GM12878 (cell line): ENCODE results near the gene KRTAP5-2. TPM values are rescaled to one million over a fixed set of nuclear protein-coding genes. Genes with fewer than 3 reads are reported as not detected.

Source experiments
- CEBPB ChIP-seq, 2 experiments: fragments of 150-350 bp in 1 of 2; IDR thresholded peaks; 2 replicates each; pipeline ENCODE4 v1.6.1; 2012 to 2014; ENCODE audit warnings: low read depth in 2 of 2, low read length in 2 of 2, borderline replicate concordance in 1 of 2, inconsistent platforms in 1 of 2
- MTA3 ChIP-seq: IDR thresholded peaks from 2 replicates; pipeline ENCODE4 v1.6.1; 2012; ENCODE audit warnings: low read length, inconsistent platforms, borderline replicate concordance
- NBN ChIP-seq: fragments of 450-650 bp; IDR thresholded peaks from 2 replicates; pipeline ENCODE4 v1.6.1; 2016
- PML ChIP-seq: IDR thresholded peaks from 2 replicates; pipeline ENCODE4 v1.6.1; 2012; ENCODE audit warnings: low read length, inconsistent platforms
- STAT3 ChIP-seq: IDR thresholded peaks from 2 replicates; pipeline ENCODE4 v1.6.1; 2011; ENCODE audit warnings: low read depth, low read length, improper control_type of control experiment
- ZBED1 ChIP-seq: IDR thresholded peaks from 2 replicates; pipeline ENCODE4 v1.6.1; 2016; ENCODE audit warnings: borderline replicate concordance
- polyA plus RNA-seq, 11 experiments: library from polyadenylated mRNA; depleted of rRNA in 4 of 11; unstranded in 6 of 11; stranded (reverse) in 5 of 11; fragments of >200 nt; fragmentation: Nextera tagmentation in 4 of 11; fragmentation: Illumina TruSeq in 1 of 11; extraction: Ambion mirVana in 4 of 11; extraction: Trizol in 1 of 11; gene quantifications; 1 replicate in 1 of 11; 2 replicates in 10 of 11; pipeline versions ENCODE4 v1.2.1 to v1.2.3, GENCODE V29; 2011 to 2016; ENCODE audit warnings: inconsistent platforms in 2 of 11, missing spikeins in 2 of 11, low read depth in 1 of 11
- total RNA-seq, 4 experiments: library from RNA; depleted of rRNA in 3 of 4; stranded (reverse); fragments of >200 nt in 3 of 4; fragmentation: Illumina TruSeq in 1 of 4; extraction: Trizol in 1 of 4; gene quantifications; 2 replicates each; pipeline versions ENCODE4 v1.2.1 to v1.2.3, GENCODE V29; 2013 to 2021
- TF ChIP-seq, protein P1 (sequence below): IDR thresholded peaks from 2 replicates; pipeline ENCODE4 v1.6.1; 2012; ENCODE audit warnings: improper control_type of control experiment, low read depth, low read length; ENCODE audit not compliant: insufficient replicate concordance
- TF ChIP-seq, protein P2 (sequence below): fragments of 450-650 bp; IDR thresholded peaks from 2 replicates; pipeline ENCODE4 v1.6.1; 2014; ENCODE audit warnings: mild to moderate bottlenecking

The KRTAP5-2 gene
- total and polyA plus RNA-seq, 10 of the 15 experiments (the other 5 are each of a cell fraction or from before 2014, with no cell fraction given) = not detected

DNA sequence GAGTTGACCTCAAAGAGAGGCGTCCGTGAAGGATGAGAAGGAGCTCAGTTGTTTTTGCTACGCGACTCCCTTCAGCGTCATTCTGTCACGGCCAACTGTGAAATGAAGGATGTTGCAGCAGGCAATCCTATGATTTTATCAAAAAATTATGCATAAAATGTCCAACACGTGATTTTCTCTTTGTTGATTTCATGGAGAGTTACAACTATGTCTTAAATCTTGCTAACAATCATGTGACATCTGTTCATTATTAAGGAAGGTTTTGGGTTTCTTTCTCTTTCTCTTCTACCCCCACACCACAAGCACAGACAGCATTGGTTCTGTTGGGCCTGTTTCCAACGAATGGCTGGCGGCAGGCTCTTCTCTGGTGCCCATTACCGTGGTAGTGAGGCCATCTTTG is 20.1 kb upstream of the KRTAP5-2 start (continued):
- TF ChIP-seq, protein P1, sequence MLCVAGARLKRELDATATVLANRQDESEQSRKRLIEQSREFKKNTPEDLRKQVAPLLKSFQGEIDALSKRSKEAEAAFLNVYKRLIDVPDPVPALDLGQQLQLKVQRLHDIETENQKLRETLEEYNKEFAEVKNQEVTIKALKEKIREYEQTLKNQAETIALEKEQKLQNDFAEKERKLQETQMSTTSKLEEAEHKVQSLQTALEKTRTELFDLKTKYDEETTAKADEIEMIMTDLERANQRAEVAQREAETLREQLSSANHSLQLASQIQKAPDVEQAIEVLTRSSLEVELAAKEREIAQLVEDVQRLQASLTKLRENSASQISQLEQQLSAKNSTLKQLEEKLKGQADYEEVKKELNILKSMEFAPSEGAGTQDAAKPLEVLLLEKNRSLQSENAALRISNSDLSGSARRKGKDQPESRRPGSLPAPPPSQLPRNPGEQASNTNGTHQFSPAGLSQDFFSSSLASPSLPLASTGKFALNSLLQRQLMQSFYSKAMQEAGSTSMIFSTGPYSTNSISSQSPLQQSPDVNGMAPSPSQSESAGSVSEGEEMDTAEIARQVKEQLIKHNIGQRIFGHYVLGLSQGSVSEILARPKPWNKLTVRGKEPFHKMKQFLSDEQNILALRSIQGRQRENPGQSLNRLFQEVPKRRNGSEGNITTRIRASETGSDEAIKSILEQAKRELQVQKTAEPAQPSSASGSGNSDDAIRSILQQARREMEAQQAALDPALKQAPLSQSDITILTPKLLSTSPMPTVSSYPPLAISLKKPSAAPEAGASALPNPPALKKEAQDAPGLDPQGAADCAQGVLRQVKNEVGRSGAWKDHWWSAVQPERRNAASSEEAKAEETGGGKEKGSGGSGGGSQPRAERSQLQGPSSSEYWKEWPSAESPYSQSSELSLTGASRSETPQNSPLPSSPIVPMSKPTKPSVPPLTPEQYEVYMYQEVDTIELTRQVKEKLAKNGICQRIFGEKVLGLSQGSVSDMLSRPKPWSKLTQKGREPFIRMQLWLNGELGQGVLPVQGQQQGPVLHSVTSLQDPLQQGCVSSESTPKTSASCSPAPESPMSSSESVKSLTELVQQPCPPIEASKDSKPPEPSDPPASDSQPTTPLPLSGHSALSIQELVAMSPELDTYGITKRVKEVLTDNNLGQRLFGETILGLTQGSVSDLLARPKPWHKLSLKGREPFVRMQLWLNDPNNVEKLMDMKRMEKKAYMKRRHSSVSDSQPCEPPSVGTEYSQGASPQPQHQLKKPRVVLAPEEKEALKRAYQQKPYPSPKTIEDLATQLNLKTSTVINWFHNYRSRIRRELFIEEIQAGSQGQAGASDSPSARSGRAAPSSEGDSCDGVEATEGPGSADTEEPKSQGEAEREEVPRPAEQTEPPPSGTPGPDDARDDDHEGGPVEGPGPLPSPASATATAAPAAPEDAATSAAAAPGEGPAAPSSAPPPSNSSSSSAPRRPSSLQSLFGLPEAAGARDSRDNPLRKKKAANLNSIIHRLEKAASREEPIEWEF = no peak
- TF ChIP-seq, protein P2, sequence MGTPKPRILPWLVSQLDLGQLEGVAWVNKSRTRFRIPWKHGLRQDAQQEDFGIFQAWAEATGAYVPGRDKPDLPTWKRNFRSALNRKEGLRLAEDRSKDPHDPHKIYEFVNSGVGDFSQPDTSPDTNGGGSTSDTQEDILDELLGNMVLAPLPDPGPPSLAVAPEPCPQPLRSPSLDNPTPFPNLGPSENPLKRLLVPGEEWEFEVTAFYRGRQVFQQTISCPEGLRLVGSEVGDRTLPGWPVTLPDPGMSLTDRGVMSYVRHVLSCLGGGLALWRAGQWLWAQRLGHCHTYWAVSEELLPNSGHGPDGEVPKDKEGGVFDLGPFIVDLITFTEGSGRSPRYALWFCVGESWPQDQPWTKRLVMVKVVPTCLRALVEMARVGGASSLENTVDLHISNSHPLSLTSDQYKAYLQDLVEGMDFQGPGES = no peak
- TF ChIP-seq PML (no peak), MTA3 (no peak), STAT3 (no peak), ZBED1 (no peak), CEBPB (IDR thresholded peaks at IDR 0.05; ENCODE audit: borderline replicate concordance in 1 of 2, low read depth in 2 of 2, low read length in 2 of 2) (no peak), NBN (no peak)
